Upper lobe of right lung (tissue), 1 donor: Measurements from ENCODE around the gene MPST. TPM values are rescaled to one million over a fixed set of nuclear protein-coding genes. Genes with fewer than 3 reads are reported as not detected.

Experiments
- ATAC-seq: fragments of 200-7000 bp; cut with Tn5 transposase; one replicate; pipeline ENCODE4 v1.9.1; 2020; ENCODE audit warnings: mild to moderate bottlenecking, moderate library complexity
- DNase-seq: peaks from one replicate; pipeline ENCODE4 v3.0.0-alpha.2; 2020
- H3K27ac ChIP-seq: fragments of 200-600 bp; one replicate; pipeline ENCODE4 v1.8.0; 2022
- H3K27me3 ChIP-seq: fragments of 200-600 bp; one replicate; pipeline ENCODE4 v1.8.0; 2022; ENCODE audit warnings: mild to moderate bottlenecking
- H3K36me3 ChIP-seq: fragments of 200-600 bp; one replicate; pipeline ENCODE4 v1.8.0; 2022
- H3K4me1 ChIP-seq: fragments of 200-600 bp; one replicate; pipeline ENCODE4 v1.8.0; 2022
- H3K4me3 ChIP-seq: fragments of 200-600 bp; one replicate; pipeline ENCODE4 v1.8.0; 2022; ENCODE audit warnings: mild to moderate bottlenecking
- H3K9me3 ChIP-seq: fragments of 200-600 bp; one replicate; pipeline ENCODE4 v1.8.0; 2022
- intact Hi-C: fragments of 100-400 bp; cut with DNase I; formaldehyde crosslinking; loops from one replicate; pipeline ENCODE4 v1.11.0; 2022
- total RNA-seq: library from RNA; stranded (reverse); fragmentation: NEBNext Ultra II Directional; extraction: Animal tissue kit (Norgen Biotek cat#: 25700); gene quantifications from one replicate; pipeline ENCODE4 v1.2.1, GENCODE V29; 2021
- TF ChIP-seq, protein P1 (sequence below): fragments of 200-600 bp; IDR thresholded peaks from one replicate; pipeline ENCODE4 v1.8.0; 2022; ENCODE audit warnings: antibody characterized with exemption
- donor health status: DM: no; HTN: yes; CAD: no; lungs with severe emphysema.

MPST gene
- total RNA-seq, 1 donor from 2014 or later = 71.4 TPM

DNA sequence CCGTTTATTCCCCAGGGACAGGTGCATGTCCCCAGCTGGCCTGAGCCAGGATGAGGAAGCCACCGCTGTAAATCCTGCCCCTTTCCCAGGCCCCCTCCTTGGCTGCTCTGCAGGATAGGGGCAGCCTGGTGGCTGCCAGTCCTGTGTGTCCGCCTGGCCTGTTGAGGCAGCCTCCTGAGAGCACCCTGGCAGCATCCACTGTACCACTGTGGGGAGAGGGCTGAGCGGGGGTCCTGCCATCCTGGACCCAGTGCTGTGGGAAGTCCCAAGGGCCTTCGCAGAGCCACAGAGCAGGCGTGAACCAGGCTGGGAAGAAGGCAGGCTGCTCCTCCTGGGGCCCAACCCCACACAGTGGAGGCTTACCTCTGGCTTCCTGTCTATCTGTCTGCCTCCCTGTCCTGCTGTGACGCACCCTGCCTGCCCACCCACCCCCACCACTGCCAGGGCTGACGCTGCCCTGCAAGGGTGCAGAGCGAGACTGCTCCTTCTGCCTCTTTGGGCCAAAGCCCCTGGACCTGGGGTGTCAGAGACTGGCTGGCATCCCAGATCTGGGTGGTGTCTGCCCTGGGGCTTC, 40.4 kb downstream of the MPST start:
- H3K4me3 ChIP-seq = no peak overlapping the region
- H3K36me3 ChIP-seq = peaks cover 20% of the 10 kb centered on the region
- DNase-seq = no peak
- H3K27me3 ChIP-seq = no peaks in the 10 kb centered on the region
- no peaks in the 10 kb centered on the region for H3K4me1 ChIP-seq
- H3K9me3 ChIP-seq = no peaks in the 10 kb centered on the region
- intact Hi-C loops = no loop called here
- no peak for ATAC-seq
- TF ChIP-seq, protein P1, sequence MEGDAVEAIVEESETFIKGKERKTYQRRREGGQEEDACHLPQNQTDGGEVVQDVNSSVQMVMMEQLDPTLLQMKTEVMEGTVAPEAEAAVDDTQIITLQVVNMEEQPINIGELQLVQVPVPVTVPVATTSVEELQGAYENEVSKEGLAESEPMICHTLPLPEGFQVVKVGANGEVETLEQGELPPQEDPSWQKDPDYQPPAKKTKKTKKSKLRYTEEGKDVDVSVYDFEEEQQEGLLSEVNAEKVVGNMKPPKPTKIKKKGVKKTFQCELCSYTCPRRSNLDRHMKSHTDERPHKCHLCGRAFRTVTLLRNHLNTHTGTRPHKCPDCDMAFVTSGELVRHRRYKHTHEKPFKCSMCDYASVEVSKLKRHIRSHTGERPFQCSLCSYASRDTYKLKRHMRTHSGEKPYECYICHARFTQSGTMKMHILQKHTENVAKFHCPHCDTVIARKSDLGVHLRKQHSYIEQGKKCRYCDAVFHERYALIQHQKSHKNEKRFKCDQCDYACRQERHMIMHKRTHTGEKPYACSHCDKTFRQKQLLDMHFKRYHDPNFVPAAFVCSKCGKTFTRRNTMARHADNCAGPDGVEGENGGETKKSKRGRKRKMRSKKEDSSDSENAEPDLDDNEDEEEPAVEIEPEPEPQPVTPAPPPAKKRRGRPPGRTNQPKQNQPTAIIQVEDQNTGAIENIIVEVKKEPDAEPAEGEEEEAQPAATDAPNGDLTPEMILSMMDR = no peak
- H3K27ac ChIP-seq = no peak overlapping the region

DNA sequence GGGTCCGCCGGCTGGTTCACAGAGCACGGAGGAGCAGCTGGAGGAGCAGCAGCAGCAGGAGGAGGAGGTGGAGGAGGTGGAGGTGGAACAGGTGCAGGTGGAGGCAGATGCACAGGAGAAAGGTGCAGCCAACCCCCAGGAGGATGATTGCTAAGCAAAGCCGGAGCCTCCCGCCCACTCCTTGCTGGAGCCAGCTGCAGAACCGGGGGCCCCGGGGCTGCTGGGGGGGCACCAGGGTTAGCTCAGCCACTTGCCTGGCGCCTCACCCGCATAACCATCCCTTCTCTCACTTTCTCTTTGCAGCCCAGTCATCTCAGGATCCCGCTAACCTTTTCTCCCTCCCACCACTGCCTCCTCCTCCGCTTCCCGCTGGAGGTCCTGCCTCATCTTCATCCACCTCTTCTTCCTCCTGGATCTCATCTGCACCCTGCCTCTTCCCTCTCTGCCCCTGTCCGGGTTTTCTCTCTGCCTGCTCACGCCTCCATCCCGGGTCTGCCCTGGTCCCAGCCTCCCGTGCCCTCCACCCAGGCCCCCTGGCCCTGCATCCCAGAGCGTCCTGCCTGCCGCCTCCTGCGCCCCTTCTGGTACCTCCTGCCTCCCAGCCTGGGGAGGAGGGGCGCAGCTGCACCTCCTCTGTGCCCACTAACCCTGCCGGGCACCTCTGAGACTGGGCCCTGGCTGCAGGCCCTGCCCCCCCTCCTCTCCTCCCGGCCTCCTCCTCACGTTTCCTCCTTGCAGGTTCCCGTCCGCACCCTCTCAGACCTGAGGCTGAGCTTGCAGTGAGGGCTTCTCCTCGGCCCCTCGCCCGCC, 41.5 kb downstream of the MPST start:
- Histone ChIP-seq H3K36me3 (peaks cover 16% of the 10 kb centered on the region), H3K4me3 (no peak overlapping the region), H3K27me3 (no peaks in the 10 kb centered on the region), H3K27ac (no peak overlapping the region), H3K9me3 (no peaks in the 10 kb centered on the region), H3K4me1 (no peaks in the 10 kb centered on the region)
- ATAC-seq (no peak), DNase-seq (no peak)
- intact Hi-C loops = no loop called here
- TF ChIP-seq, protein P1 = no peak

DNA sequence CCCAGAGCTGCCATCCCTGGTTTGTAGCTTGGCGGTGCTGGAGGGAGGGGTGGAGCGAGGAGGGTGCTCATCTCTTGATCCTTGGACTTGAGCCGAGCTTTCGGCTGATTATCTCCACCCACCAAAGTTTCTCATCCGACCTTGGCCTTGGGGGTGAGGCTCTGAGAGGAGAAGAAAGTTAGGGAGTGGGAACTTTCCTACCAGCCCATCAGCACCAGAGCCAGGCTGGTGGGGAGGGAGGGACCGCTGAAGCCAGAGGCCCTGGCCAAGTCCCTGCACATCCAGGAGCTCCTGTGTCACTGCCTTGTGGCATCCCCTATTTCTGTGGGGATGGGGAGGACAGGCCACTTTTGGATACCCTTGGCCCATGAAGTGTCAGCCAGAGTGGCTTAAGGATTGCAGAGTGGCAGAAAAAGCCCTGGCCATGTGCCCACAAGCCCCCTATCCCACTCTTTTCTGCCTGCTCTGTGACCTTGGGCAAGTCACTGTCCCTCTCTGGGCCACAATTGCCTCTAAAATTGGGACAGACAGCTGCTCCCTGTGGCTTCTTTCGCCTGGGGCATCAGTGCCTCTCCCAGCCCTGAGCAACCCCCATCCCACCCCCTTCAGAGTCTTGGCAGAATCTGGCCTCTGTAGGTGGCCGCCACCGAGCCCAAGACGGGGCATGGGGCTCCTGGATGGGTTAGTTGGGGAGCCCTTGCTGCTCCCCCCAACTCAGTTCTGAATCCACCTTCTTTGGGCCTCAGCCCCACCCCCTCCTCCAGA, 42.3 kb downstream of the MPST start:
- no peaks in the 10 kb centered on the region for H3K4me1 ChIP-seq
- no peak overlapping the region for H3K4me3 ChIP-seq
- intact Hi-C loops = no loop called here
- ATAC-seq (no peak), DNase-seq (no peak)
- peaks cover 16% of the 10 kb centered on the region for H3K36me3 ChIP-seq
- TF ChIP-seq, protein P1 = no peak
- no peaks in the 10 kb centered on the region for H3K27me3 ChIP-seq
- no peaks in the 10 kb centered on the region for H3K9me3 ChIP-seq
- no peak overlapping the region for H3K27ac ChIP-seq

DNA sequence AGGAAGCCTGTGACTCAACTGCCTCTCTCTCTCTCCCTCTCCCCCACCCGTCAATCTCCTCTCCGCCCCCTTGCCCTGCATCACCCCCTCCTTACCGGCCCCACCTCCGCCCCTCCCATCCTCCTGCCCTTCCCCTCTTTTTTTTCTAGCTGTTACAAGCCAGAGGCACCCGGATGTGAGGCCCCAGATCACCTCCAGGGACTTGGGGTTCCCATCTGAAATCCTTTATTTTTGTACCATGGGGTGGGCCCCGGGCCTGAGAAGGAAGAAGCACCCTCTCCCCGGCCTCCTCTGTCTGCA, 42.8 kb downstream of the MPST start:
- H3K4me1 ChIP-seq = no peaks in the 10 kb centered on the region
- H3K27me3 ChIP-seq = no peaks in the 10 kb centered on the region
- intact Hi-C loops = no loop called here
- peaks cover 11% of the 10 kb centered on the region for H3K36me3 ChIP-seq
- H3K9me3 ChIP-seq = no peaks in the 10 kb centered on the region
- H3K27ac ChIP-seq = no peak overlapping the region
- DNase-seq (no peak), ATAC-seq (no peak)
- TF ChIP-seq, protein P1 = no peak
- no peak overlapping the region for H3K4me3 ChIP-seq

DNA sequence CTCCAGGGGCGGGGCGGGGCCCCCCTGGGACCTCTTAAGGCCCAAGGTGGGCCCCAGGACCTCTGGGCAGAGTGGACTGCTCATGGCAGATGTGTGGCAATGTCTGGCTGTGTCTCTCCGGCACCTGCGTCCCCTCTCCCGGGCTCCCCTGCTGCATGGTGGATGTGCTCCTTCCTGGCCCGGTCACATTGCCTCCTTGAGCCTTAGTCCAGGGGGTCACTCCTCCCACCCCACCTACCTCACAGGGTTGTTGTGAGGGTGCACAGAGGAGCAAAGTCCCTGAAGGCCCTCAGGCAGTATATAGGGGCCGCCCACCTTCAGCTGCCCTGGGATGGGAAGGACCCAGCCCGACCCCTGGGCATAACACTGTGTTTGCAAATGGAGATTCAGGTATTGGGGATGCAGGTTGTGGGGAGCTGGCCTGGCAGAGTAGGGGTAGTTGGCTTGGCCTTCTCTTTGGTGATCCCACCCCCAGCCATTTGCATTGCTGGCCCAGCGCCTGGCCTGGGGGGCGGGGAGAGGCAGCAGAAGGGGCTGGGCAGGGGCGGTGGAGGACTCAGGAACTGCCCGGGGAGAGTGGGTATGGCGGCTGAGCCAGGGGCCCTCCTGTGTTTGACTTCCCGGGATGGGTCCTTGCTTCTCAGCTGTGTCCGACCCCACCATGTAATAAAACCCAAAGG, 43.3 kb downstream of the MPST start:
- intact Hi-C loops = no loop called here
- no peak overlapping the region for H3K27ac ChIP-seq
- H3K36me3 ChIP-seq = peaks cover 6% of the 10 kb centered on the region
- DNase-seq (no peak), ATAC-seq (no peak)
- H3K27me3 ChIP-seq = no peaks in the 10 kb centered on the region
- H3K9me3 ChIP-seq = no peaks in the 10 kb centered on the region
- no peak overlapping the region for H3K4me3 ChIP-seq
- no peaks in the 10 kb centered on the region for H3K4me1 ChIP-seq
- TF ChIP-seq, protein P1 = no peak
